HTR-8/SVneo (cell line): ENCODE results near the gene NCOA3.

Experiments used
- DNase-seq: peaks from one replicate; pipeline ENCODE4 v3.0.0; 2011; ENCODE audit warnings: low spot score, mixed read lengths; ENCODE audit not compliant: insufficient read length
- FAIRE-seq: peaks from 2 replicates; lab custom pipeline; 2011; peaks lifted over from hg19 to GRCh38; lab: Jason Lieb, UNC

The NCOA3 gene

GRCh38 chr20:47688385-47689381 is 187.0 kb downstream of the NCOA3 start:
- FAIRE-seq (peak; percentile 36), DNase-seq (no peak)

GRCh38 chr20:47689731-47690130 is 188.0 kb downstream of the NCOA3 start:
- no peak for FAIRE-seq
- DNase-seq, result no peak

- DNase-seq (no peak), FAIRE-seq (no peak)
Measured at GRCh38 chr20:47691625-47692024, 189.9 kb downstream of the NCOA3 start.

- DNase-seq (no peak), FAIRE-seq (peak; percentile 72)
Measured at GRCh38 chr20:47694021-47694818, 192.5 kb downstream of the NCOA3 start.

- DNase-seq (no peak), FAIRE-seq (no peak)
Measured at GRCh38 chr20:47696856-47697255, 195.2 kb downstream of the NCOA3 start.

GRCh38 chr20:47698142-47698541 is 196.5 kb downstream of the NCOA3 start:
- FAIRE-seq (no peak), DNase-seq (no peak)

- DNase-seq, result no peak
- FAIRE-seq, result no peak
Measured at GRCh38 chr20:47699818-47700217, 198.1 kb downstream of the NCOA3 start.

- DNase-seq (no peak), FAIRE-seq (no peak)
Measured at GRCh38 chr20:47700327-47700726, 198.6 kb downstream of the NCOA3 start.

- FAIRE-seq, result peak; percentile 91
Measured at GRCh38 chr20:47701612-47702011, 199.9 kb downstream of the NCOA3 start.

GRCh38 chr20:47703748-47704147 is 202.1 kb downstream of the NCOA3 start:
- FAIRE-seq (peak; percentile 66), DNase-seq (no peak)

More at GRCh38 chr20:47701612-47702011, 199.9 kb downstream of the NCOA3 start:
- peak; percentile 67 for DNase-seq

GRCh38 chr20:47704746-47705496 is 203.2 kb downstream of the NCOA3 start:
- DNase-seq, result no peak

GRCh38 chr20:47705497-47705856 is 203.8 kb downstream of the NCOA3 start:
- DNase-seq (no peak), FAIRE-seq (no peak)

More at GRCh38 chr20:47704746-47705496, 203.2 kb downstream of the NCOA3 start:
- FAIRE-seq, result no peak

- FAIRE-seq (peak; percentile 20), DNase-seq (no peak)
Measured at GRCh38 chr20:47706345-47706744, 204.7 kb downstream of the NCOA3 start.
